Measurements from ENCODE around the gene LSMEM2.

- TF ChIP-seq, protein P1, sequence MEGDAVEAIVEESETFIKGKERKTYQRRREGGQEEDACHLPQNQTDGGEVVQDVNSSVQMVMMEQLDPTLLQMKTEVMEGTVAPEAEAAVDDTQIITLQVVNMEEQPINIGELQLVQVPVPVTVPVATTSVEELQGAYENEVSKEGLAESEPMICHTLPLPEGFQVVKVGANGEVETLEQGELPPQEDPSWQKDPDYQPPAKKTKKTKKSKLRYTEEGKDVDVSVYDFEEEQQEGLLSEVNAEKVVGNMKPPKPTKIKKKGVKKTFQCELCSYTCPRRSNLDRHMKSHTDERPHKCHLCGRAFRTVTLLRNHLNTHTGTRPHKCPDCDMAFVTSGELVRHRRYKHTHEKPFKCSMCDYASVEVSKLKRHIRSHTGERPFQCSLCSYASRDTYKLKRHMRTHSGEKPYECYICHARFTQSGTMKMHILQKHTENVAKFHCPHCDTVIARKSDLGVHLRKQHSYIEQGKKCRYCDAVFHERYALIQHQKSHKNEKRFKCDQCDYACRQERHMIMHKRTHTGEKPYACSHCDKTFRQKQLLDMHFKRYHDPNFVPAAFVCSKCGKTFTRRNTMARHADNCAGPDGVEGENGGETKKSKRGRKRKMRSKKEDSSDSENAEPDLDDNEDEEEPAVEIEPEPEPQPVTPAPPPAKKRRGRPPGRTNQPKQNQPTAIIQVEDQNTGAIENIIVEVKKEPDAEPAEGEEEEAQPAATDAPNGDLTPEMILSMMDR (IDR thresholded peaks at IDR 0.05; ENCODE audit: insufficient read depth, low read length, poor library complexity, severe bottlenecking), result no peak
- no peak for TF ChIP-seq EZH2phosphoT487 (conservative IDR thresholded peaks at IDR 0.05; ENCODE audit: low read length)
These were observed 42.3 kb upstream of the LSMEM2 start for GRCh38 chr3:50236484-50237132.
